BLaER1 treated with 17β-estradiol and CSF1 and Interleukin-3, amounts not matched to agents 10 nM and 100 nM (cell line): ENCODE data around the gene SERPINF2.

ENCODE experiments used
- H3K27ac ChIP-seq, 11 experiments: shearing (Covaris generic); formaldehyde crosslinking; 2 replicates each; pipeline ENCODE4 v1.8.1; 2022
- H3K27me3 ChIP-seq, 11 experiments: shearing (Covaris generic); formaldehyde crosslinking; 2 replicates each; pipeline ENCODE4 v1.8.1; 2022
- H3K36me3 ChIP-seq, 11 experiments: shearing (Covaris generic); formaldehyde crosslinking; 2 replicates each; pipeline ENCODE4 v1.8.1; 2022
- H3K4me1 ChIP-seq, 10 experiments: shearing (Covaris generic); formaldehyde crosslinking; 2 replicates each; pipeline ENCODE4 v1.8.1; 2022
- H3K4me2 ChIP-seq, 11 experiments: shearing (Covaris generic); formaldehyde crosslinking; 2 replicates each; pipeline ENCODE4 v1.8.1; 2022
- H3K4me3 ChIP-seq, 10 experiments: shearing (Covaris generic); formaldehyde crosslinking; 2 replicates each; pipeline ENCODE4 v1.8.1; 2022
- H3K9ac ChIP-seq, 11 experiments: shearing (Covaris generic); formaldehyde crosslinking; 2 replicates each; pipeline ENCODE4 v1.8.1; 2022
- H3K9me3 ChIP-seq, 11 experiments: shearing (Covaris generic); formaldehyde crosslinking; replicated peaks in 1 of 11; 2 replicates each; pipeline ENCODE4 v1.8.1; 2022
- H4K20me1 ChIP-seq, 11 experiments: shearing (Covaris generic); formaldehyde crosslinking; 2 replicates each; pipeline ENCODE4 v1.8.1; 2022
- Cebpa-rat ChIP-seq, 11 experiments: shearing (Covaris generic); IDR thresholded peaks; 2 replicates each; pipeline ENCODE4 v1.8.1; 2022

SERPINF2 gene

GRCh38 chr17:1709403-1709951 is 33.2 kb upstream of the SERPINF2 start:
- Histone ChIP-seq H4K20me1 (peaks cover 26 to 56% (median 40%) of the 10 kb centered on the region in 11 experiments), H3K4me1 (peaks cover 8 to 41% (median 18%) of the 10 kb centered on the region in 10 experiments), H3K27me3 (peaks cover 66 to 100% (median 96%) of the 10 kb centered on the region in 11 experiments), H3K4me2 (peak overlapping the region; percentile 86 to 100 (median 93); a peak in 21 of 22 replicates), H3K4me3 (peak overlapping the region; percentile 55 to 81 (median 64); a peak in 19 of 20 replicates), H3K27ac (no peak overlapping the region), H3K9ac (peak overlapping the region in 3 of 11 experiments; percentile 72 to 84 (median 78); a peak in 4 of 22 replicates), H3K36me3 (peaks cover 0 to 37% (median 18%) of the 10 kb centered on the region in 11 experiments; a peak in 13 of 22 replicates), H3K9me3 (no peaks in the 10 kb centered on the region; a peak in 1 of 22 replicates)
- no peak for TF ChIP-seq Cebpa-rat (IDR thresholded peaks at IDR 0.05)

- peak within 1 kb of the TSS; percentile 19 to 84 (median 69); a peak in 21 of 22 replicates for H3K9ac ChIP-seq
These were observed 32.5 kb upstream of the SERPINF2 start, which contains the start of gene TLCD2 for GRCh38 chr17:1709971-1710806. TSS of gene TLCD2 (minus strand) at chr17:1710377. CDS start at chr17:1710242, 135 bp downstream.

GRCh38 chr17:1710807-1711553 is 31.7 kb upstream of the SERPINF2 start:
- Histone ChIP-seq H3K4me3 (peak overlapping the region in 8 of 10 experiments; percentile 58 to 81 (median 65); a peak in 16 of 20 replicates), H4K20me1 (peaks cover 34 to 68% (median 50%) of the 10 kb centered on the region in 11 experiments), H3K36me3 (peaks cover 0 to 43% (median 18%) of the 10 kb centered on the region in 11 experiments; a peak in 13 of 22 replicates), H3K4me2 (peak overlapping the region; percentile 86 to 100 (median 93); a peak in 20 of 22 replicates), H3K27ac (no peak overlapping the region; a peak in 2 of 22 replicates), H3K9me3 (no peaks in the 10 kb centered on the region; a peak in 1 of 22 replicates), H3K27me3 (peaks cover 66 to 100% (median 98%) of the 10 kb centered on the region in 11 experiments), H3K4me1 (peaks cover 16 to 41% (median 28%) of the 10 kb centered on the region in 10 experiments), H3K9ac (peak overlapping the region in 4 of 11 experiments; percentile 72 to 84 (median 77); a peak in 6 of 22 replicates)
- no peak for TF ChIP-seq Cebpa-rat (IDR thresholded peaks at IDR 0.05)

More at GRCh38 chr17:1709971-1710806, 32.5 kb upstream of the SERPINF2 start, which contains the start of gene TLCD2:
- Histone ChIP-seq H3K9me3 (no peaks in the 10 kb centered on the region; a peak in 1 of 22 replicates), H4K20me1 (peaks cover 31 to 63% (median 47%) of the 10 kb centered on the region in 11 experiments), H3K4me3 (peak within 1 kb of the TSS; percentile 55 to 81 (median 64)), H3K4me1 (peaks cover 13 to 41% (median 25%) of the 10 kb centered on the region in 10 experiments), H3K4me2 (peak within 1 kb of the TSS; percentile 86 to 100 (median 93)), H3K27me3 (peaks cover 66 to 100% (median 98%) of the 10 kb centered on the region in 11 experiments), H3K27ac (peak within 1 kb of the TSS in 1 of 11 experiments; percentile 58; a peak in 3 of 22 replicates), H3K36me3 (peaks cover 0 to 43% (median 18%) of the 10 kb centered on the region in 11 experiments; a peak in 13 of 22 replicates)
- no peak for TF ChIP-seq Cebpa-rat (IDR thresholded peaks at IDR 0.05)

- Histone ChIP-seq H4K20me1 (peaks cover 34 to 68% (median 50%) of the 10 kb centered on the region in 11 experiments), H3K4me1 (peaks cover 16 to 41% (median 30%) of the 10 kb centered on the region in 10 experiments), H3K36me3 (peaks cover 0 to 43% (median 18%) of the 10 kb centered on the region in 11 experiments; a peak in 13 of 22 replicates), H3K27me3 (peaks cover 66 to 92% (median 90%) of the 10 kb centered on the region in 11 experiments), H3K27ac (no peak overlapping the region), H3K4me3 (no peak overlapping the region), H3K9me3 (no peaks in the 10 kb centered on the region; a peak in 1 of 22 replicates), H3K9ac (0 out of 22 replicates have a peak overlapping the region, but pooled peaks of 1 of the 11 experiments have one; percentile 94), H3K4me2 (peak overlapping the region in 2 of 11 experiments; percentile 98 to 100; a peak in 2 of 22 replicates)
- TF ChIP-seq Cebpa-rat (IDR thresholded peaks at IDR 0.05), result no peak
These were observed 30.9 kb upstream of the SERPINF2 start for GRCh38 chr17:1711804-1712203.

GRCh38 chr17:1712271-1712670 is 30.4 kb upstream of the SERPINF2 start:
- H3K36me3 ChIP-seq, result peaks cover 0 to 43% (median 18%) of the 10 kb centered on the region in 11 experiments; a peak in 13 of 22 replicates
- peaks cover 66 to 88% (median 85%) of the 10 kb centered on the region in 11 experiments for H3K27me3 ChIP-seq
- H3K4me1 ChIP-seq, result peaks cover 17 to 41% (median 33%) of the 10 kb centered on the region in 10 experiments
- no peak overlapping the region for H3K27ac ChIP-seq
- H3K4me2 ChIP-seq, result peak overlapping the region in 3 of 11 experiments; percentile 98 to 100 (median 99); a peak in 6 of 22 replicates
- peaks cover 34 to 68% (median 50%) of the 10 kb centered on the region in 11 experiments for H4K20me1 ChIP-seq
- H3K9ac ChIP-seq, result peak overlapping the region in 1 of 11 experiments; percentile 94; a peak in 1 of 22 replicates
- no peak overlapping the region for H3K4me3 ChIP-seq
- H3K9me3 ChIP-seq, result no peaks in the 10 kb centered on the region; a peak in 1 of 22 replicates
- TF ChIP-seq Cebpa-rat (IDR thresholded peaks at IDR 0.05), result no peak

GRCh38 chr17:1713160-1713877 is 29.4 kb upstream of the SERPINF2 start:
- Histone ChIP-seq H3K9me3 (no peaks in the 10 kb centered on the region; a peak in 1 of 22 replicates), H3K4me3 (peak overlapping the region in 5 of 10 experiments; percentile 69 to 91 (median 85); a peak in 7 of 20 replicates), H3K9ac (peak overlapping the region in 3 of 11 experiments; percentile 90 to 94 (median 94); a peak in 7 of 22 replicates), H3K4me2 (peak overlapping the region in 5 of 11 experiments; percentile 98 to 100 (median 99); a peak in 11 of 22 replicates), H3K27me3 (peaks cover 56 to 77% (median 75%) of the 10 kb centered on the region in 11 experiments), H4K20me1 (peaks cover 34 to 61% (median 50%) of the 10 kb centered on the region in 11 experiments), H3K4me1 (peaks cover 27 to 48% (median 42%) of the 10 kb centered on the region in 10 experiments), H3K36me3 (peaks cover 0 to 43% (median 18%) of the 10 kb centered on the region in 11 experiments; a peak in 13 of 22 replicates), H3K27ac (no peak overlapping the region)
- TF ChIP-seq Cebpa-rat (IDR thresholded peaks at IDR 0.05), result no peak

GRCh38 chr17:1713878-1714426 is 28.7 kb upstream of the SERPINF2 start:
- Histone ChIP-seq H3K27ac (peak overlapping the region in 3 of 11 experiments; percentile 30 to 47 (median 34); a peak in 4 of 22 replicates), H3K4me1 (peaks cover 31 to 54% (median 47%) of the 10 kb centered on the region in 10 experiments), H3K36me3 (peaks cover 0 to 43% (median 18%) of the 10 kb centered on the region in 11 experiments; a peak in 13 of 22 replicates), H3K9me3 (no peaks in the 10 kb centered on the region; a peak in 1 of 22 replicates), H3K4me2 (peak overlapping the region; percentile 84 to 100 (median 96); a peak in 21 of 22 replicates), H3K27me3 (peaks cover 50 to 71% (median 68%) of the 10 kb centered on the region in 11 experiments), H3K4me3 (peak overlapping the region in 9 of 10 experiments; percentile 69 to 91 (median 77); a peak in 17 of 20 replicates), H4K20me1 (peaks cover 34 to 61% (median 50%) of the 10 kb centered on the region in 11 experiments), H3K9ac (peak overlapping the region in 9 of 11 experiments; percentile 38 to 94 (median 82); a peak in 17 of 22 replicates)
- TF ChIP-seq Cebpa-rat (IDR thresholded peaks at IDR 0.05), result no peak
